Right lung (tissue), 5 donors: ENCODE results near the gene VPS52. TPM values are rescaled to one million over a fixed set of nuclear protein-coding genes. Genes with fewer than 3 reads are reported as not detected.

ENCODE experiments used
- DNase-seq, 2 donors: peaks; one replicate each; pipeline ENCODE4 v3.0.0-alpha.2; 2013
- polyA plus RNA-seq, 5 donors: library from polyadenylated mRNA; unstranded; fragments of 120-200 nt; gene quantifications; one replicate each; pipeline versions ENCODE4 v1.2.1 to v1.2.3, GENCODE V29; 2013; ENCODE audit warnings: inconsistent platforms in 1 of 5, low replicate concordance in 1 of 5; ENCODE audit not compliant: insufficient read length in 5 of 5, insufficient read depth in 1 of 5

Gene VPS52
- polyA plus RNA-seq, 5 donors: 74.4 to 88.8 (median 81.1) TPM

- DNase-seq: peak in 1 of 2 donors; percentile 34
These were observed 58.3 kb downstream of the VPS52 start for GRCh38 chr6:33213166-33213988.

DNA sequence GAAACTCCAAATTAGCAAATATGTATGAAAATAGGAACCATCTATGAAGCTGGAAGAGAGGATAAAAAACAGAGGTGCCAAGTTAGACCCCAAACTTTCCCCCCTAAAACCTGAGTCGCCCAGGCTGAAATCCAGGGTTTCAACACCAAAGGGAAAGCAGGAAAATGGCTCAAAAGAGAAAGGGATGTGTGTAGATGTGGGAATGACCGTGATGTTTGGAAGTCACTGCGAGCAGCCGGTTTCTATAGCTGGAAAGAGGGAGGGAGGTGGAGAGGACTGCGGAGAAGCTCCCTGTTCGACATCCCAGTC, 58.9 kb downstream of the VPS52 start:
- no peak for DNase-seq

DNA sequence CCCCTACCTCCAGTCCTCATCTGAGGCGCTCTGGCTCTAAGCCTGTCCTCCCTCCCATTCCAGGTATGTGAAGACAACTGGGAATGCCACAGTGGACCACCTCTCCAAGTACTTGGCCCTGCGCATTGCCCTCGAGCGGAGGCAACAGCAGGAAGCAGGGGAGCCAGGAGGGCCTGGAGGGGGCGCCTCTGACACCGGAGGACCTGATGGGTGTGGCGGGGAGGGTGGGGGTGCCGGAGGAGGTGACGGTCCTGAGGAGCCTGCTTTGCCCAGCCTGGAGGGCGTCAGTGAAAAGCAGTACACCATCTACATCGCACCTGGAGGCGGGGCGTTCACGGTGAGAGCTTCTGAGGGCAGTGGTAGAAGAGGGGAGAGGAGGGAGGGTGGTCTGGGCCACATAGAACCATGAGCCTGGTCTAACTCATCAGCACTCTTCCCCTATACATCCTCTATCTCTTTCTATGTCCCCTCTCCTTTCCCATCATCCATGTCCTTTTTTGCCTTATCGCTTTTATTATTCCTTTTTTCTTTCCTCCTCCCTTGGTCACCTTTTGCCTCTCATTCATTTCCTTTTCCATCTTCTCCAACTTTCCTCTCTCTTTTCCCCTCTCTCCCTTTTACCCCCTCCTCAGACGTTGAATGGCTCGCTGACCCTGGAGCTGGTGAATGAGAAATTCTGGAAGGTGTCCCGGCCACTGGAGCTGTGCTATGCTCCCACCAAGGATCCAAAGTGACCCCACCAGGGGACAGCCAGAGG, 59.8 kb downstream of the VPS52 start:
- DNase-seq: no peak

GRCh38 chr6:33211136-33211535, 60.5 kb downstream of the VPS52 start:
- no peak for DNase-seq

GRCh38 chr6:33209856-33210255, 61.8 kb downstream of the VPS52 start:
- DNase-seq: no peak

DNA sequence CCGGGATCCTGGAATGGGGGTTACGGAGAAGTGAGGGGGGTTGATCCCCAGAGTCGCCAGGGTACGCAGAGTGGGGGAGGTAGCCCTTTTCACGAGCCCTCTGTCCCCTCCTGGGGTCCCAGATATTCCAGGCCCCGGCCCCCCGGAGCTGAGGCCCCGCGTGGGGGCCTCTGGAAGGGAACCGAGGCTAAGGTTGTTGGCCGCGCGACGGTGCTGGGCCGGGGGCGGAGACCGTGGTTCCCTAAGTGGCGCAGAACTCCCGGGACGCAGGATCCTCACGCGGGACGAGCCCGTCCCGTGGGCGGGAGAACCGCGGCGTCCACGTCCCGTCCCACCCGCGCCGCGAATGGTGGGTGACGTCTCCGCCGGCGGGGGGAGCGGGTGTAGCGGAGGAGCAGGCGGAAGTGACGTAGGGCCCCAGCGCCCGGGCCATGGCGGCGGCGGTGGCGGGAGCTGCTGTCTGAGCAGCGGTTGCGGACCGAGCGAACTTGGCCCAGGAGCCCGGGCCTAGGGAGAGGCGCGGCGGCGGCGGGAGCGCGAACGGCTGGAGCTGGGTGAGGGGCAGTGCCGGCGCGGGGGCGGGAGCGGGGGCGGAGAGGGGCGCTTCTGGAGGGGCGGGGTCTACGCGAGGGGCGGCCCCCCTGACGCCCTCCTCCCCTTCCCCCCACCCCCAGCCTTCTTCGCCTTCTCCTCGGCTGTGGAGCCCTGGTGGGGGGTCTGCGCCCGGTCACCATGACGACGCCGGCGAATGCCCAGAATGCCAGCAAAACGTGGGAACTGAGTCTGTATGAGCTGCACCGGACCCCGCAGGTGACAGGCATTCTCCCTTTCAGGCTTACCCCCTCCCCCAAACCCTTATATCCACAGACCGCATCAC, 63.3 kb downstream of the VPS52 start, which contains the start of gene RING1:
Gene RING1 (plus strand): TSS at position 410 of the 877 bp plus-strand sequence. CDS start 323 bp downstream, at position 733.
- peak; percentile 86 to 88 for DNase-seq

GRCh38 chr6:33207552-33208090, 64.1 kb downstream of the VPS52 start:
- peak; percentile 64 for DNase-seq

GRCh38 chr6:33206864-33207551, 64.7 kb downstream of the VPS52 start:
- peak in 1 of 2 donors; percentile 21 for DNase-seq

GRCh38 chr6:33206027-33206863, 65.4 kb downstream of the VPS52 start:
- no peak for DNase-seq

DNA sequence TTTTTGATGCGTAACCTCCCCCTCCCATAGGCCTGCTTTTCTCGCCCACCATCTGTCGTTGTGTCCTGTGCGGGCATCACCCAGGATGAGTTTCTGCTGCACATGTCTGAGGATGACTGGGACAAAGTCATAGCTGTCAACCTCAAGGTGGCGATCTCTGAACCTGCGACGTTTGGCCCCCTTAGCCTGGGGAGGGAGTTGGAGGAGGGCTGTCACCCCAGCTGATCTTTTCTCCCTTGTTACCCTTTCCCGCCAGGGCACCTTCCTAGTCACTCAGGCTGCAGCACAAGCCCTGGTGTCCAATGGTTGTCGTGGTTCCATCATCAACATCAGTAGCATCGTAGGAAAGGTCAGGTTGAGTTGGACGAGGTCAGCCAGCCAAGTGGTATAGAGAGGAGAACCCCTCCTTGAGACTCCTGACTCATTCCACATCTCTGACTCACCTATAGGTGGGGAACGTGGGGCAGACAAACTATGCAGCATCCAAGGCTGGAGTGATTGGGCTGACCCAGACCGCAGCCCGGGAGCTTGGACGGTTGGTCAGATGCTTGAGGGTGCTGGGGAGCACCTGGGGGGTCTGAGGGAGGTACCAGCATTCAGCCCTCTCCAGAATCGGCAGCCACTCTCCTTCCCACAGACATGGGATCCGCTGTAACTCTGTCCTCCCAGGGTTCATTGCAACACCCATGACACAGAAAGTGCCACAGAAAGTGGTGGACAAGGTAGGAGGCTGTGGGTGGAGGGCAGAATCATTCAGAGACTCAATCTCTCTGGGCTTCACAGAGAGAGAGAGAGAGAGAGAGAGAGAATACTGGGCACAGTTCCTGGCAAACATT, 66.3 kb downstream of the VPS52 start:
- no peak for DNase-seq

GRCh38 chr6:33204415-33205190, 67.1 kb downstream of the VPS52 start, which contains the start of gene HSD17B8:
TSS of gene HSD17B8 (plus strand) at chr6:33204655. CDS start at chr6:33204669, 14 bp downstream.
- DNase-seq: peak; percentile 90 to 91

DNA sequence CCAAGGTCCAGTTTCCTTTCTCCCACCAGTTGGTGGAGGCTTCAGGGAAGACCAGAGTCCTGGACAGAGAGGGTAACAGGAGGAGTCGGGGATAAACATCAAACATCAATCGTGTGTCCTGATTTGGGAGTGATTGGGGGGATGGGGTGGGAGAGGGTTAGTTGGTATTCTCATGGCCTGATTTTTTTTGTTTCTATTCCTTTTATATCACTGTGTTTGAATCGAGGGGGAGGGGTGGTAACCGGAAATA, 67.6 kb downstream of the VPS52 start:
- no peak for DNase-seq

- no peak for DNase-seq
These were observed 68.1 kb downstream of the VPS52 start for GRCh38 chr6:33203443-33204164.

DNA sequence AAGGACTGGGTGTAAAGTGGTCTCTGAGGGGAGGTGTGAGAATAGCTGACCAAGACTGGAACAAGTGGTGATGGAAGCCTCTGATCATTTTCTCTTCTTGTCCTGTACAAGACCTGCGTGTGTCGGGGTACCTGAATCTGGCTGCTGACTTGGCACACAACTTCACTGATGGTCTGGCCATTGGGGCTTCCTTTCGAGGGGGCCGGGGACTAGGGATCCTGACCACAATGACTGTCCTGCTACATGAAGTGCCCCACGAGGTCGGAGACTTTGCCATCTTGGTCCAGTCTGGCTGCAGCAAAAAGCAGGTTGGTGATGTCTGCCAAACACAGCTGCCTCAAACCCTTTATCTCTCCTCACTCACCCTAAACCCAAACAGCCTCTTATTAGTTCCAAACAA, 68.9 kb downstream of the VPS52 start:
- DNase-seq: no peak

- no peak for DNase-seq
These were observed 69.7 kb downstream of the VPS52 start for GRCh38 chr6:33201935-33202334.

DNA sequence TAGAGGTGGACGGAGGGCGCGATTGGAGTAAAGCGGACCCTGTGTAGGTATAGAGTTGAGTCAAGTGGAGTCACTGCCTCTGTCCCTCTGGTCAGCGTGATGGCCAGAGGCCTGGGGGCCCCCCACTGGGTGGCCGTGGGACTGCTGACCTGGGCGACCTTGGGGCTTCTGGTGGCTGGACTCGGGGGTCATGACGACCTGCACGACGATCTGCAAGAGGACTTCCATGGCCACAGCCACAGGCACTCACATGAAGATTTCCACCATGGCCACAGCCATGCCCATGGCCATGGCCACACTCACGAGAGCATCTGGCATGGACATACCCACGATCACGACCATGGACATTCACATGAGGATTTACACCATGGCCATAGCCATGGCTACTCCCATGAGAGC, 70.5 kb downstream of the VPS52 start:
- DNase-seq: no peak
